GM18499 (cell line): Measurements from ENCODE around the gene TIAM2.

Experiments used
- ATAC-seq: cut with Tn5 transposase; IDR thresholded peaks from one replicate; pipeline ENCODE4 v1.9.1; 2021; ENCODE audit warnings: moderate number of reproducible peaks; ENCODE audit not compliant: insufficient read depth, unreplicated experiment

The TIAM2 gene

DNA sequence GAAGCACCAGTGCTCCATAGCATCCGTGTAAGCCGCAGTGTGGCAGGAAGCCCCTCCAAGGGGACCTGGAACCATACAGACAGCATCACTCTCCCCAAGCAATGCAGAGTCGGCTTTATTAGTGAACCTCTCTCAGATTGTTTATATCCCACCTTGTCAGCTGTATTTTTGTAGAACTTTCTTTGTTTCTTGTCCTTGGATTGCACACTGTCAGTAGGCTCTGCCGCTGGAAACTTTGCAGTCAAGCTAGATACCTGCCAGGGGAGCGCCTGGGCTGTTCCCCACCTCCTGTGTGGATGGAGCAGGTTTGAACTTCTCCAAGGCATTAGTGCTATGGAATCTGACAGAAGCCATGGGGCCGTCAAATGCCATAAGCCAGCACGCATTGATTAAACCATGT, 250.1 kb downstream of the TIAM2 start:
- ATAC-seq: no peak

DNA sequence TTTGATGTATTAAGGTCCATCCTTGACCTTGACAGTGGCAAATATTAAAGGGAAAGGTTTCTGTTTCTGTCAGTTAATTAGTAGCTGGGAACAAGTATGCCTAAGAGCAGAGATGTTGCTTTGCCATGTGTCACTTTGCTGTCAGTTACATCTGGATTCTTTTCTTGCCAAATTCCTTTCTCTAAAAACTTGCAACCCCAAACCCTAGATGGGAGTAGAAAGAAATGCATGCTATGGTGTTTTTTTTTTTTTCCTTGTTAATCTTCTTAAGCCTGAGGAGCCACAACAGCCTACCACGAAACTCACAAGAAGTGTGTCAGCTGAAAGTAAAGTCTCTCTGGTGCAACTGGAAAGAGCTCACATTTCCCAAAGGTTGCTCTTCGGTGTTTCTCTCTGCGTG, 250.7 kb downstream of the TIAM2 start:
- no peak for ATAC-seq

DNA sequence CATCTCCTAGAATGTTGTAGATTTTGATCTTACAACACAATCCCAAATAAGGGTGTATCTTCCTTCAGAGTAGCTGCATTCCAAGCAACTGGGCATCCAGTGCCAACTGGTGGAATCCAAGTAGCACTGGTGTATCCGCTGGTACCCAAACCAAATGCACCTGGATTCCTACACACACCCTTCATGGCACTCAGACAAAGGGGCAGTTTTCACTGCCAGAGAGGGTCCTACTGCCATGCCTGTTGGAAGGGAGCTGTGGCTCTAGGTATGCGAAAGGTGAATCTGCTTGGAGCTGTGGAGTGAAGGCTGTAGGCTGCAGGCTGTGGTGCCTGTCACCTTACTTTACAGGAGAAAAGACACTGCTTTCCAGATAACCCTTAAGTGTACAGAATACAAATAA, 251.7 kb downstream of the TIAM2 start:
- no peak for ATAC-seq

DNA sequence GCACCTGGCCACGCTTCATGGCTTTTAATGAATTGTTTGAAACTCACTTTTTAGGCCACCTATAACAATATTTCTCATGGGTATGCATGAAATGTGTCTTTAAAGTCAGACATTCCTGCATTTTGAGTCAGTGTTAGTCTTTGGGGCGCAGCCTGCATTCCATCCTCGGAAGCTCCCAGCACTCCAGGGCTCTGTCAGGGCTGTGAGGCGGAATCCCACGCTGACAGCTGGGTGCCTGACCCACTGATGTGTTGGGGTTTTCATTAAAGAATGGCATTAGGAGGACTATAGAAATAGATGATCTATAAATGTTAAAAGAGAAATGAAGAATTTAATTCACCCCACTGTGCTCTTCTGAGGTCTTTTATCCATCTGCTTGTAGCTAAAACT, 252.5 kb downstream of the TIAM2 start:
- ATAC-seq: no peak

DNA sequence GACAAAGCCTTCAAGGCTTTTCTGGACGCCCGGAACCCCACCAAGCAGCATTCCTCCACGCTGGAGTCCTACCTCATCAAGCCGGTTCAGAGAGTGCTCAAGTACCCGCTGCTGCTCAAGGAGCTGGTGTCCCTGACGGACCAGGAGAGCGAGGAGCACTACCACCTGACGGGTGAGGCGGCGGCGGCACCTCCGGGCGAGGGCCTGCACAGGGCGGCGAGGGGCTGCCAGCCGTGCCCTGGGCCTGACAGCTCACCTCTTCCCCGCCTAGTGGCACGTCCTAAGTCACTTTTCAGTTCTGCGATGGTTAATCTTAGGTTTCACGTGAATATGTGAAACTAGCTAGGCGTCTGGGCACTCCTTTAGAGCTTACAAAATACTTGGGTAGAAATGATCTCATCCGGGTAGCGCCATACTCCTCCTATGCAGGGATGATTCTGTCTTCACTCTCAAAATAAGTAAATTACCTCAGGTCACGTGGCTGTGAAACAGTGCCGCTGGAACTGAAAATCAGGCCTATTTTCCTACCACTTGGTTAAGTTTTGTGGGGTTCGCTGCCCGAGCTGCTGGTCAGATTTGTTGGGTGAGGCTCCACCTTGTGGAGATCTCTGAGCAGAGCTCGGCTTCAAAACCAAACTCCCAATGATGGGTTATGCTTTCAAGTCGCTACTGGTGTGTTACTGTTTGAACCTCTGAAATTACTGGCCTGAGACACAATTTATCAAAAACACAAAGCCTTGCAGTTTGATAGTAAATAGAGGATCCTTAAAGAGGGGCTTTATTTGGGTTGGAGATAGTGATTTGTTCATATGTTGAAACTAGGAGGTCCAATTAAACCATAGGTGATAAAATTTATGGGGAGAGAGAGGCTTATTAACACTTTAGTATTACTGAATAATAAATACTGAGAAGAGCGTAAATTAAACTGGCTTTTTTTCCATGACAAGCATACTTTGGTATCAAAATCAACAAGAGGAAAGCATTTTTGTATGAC, 253.2 kb downstream of the TIAM2 start:
- no peak for ATAC-seq

DNA sequence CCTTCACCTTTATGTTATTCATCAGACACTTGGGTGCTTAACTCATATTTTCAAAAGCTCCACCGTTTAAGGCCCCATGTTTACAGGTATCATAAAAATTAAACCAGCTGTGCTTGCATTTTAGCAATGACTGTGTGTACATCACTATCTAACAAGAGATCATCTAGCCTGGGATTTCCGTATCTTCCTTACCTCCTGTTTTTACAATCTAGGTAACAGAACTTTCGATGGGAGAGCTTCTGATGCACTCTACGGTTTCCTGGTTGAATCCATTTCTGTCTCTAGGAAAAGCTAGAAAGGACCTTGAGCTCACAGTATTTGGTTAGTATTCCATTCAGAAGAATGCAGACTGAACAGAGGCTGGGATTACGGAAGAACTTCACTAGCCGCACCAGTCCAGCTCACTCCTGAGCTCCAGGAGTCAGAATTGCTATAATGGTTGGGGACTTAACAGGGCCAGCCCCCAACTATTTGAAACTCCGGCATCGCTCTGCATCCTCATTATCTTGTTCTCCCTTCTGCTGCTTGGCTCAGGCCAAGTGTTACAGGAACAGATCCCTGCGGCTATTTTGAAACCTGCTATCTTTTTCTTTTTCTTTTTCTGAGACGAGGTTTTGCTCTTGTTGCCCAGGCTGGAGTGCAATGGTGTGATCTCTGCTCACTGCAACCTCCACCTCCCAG, 255.7 kb downstream of the TIAM2 start:
- no peak for ATAC-seq

DNA sequence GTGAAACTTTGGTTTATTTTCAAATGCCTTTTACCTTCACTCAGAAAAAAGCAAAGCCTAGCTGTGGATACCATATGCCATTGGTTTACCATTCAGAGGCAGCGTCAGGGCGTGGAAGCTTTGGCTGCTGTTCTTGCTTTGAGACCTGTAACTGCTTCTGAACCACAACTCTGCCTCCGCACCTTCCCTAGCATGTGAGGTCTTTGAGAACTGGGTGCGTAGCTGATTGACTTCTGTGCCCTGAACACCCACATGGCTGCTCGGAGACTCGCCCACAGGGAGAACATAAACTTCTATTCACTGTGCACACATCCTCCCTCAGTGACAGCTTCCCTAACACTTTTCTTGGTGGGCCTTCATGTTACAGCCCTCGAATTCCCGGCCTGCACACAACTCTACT, 257.5 kb downstream of the TIAM2 start:
- no peak for ATAC-seq

DNA sequence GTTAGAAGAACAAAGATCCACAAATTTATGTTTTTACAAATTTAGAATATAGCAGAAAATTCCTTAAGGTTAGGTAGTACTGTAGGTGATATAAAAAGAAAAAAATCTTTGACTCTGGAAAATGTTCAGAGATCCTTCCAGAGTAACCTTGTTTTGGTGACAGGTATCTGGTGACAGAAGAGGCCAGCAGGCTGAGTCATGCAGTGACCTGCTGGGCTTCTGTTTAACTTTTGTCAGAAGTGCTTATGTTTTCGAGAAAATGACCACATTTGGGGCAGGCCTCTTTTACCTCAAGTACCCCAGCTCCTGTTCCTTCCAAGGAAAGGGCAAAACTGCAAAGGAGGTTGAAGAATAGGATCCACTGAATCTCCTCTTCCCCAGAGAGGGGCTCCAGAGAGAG, 258.2 kb downstream of the TIAM2 start:
- no peak for ATAC-seq

DNA sequence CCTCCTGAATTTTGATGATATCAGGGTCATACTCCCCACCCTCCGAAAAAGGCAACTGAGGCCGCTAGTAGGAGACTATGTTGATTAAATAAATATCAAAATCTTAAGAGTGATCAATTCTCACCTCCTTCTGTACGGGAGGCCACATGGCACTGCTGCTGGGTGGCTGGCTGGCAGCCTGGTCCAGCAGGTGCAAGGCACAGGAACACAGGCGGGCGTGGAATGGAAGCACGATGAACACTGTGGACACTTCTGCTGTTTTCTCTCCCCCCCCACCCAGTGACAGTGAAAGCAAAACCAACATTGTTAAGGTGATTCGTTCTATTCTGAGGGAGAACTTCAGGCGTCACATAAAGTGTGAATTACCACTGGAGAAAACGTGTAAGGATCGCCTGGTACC, 259.0 kb downstream of the TIAM2 start:
- no peak for ATAC-seq

DNA sequence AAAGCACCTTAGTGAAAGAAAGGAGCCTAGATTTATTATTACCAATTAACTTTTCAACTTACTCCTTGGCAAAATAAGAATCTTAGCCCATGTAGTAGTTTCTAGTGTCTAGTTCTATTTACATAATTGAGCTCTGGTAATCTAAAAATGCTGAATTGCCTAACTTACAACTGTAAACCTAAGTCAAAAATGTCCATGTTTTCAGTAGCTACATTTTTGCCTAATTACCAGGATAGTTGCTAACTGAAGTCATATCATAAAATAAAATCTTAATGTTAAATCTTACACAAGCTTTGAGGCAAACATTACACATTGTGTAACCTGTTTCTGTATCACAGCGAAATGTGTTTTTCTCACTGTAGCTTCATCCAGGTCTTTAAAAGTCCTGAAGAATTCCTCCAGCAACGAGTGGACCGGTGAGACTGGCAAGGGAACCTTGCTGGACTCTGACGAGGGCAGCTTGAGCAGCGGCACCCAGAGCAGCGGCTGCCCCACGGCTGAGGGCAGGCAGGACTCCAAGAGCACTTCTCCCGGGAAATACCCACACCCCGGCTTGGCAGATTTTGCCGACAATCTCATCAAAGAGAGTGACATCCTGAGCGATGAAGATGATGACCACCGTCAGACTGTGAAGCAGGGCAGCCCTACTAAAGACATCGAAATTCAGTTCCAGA, 261.1 kb downstream of the TIAM2 start:
- ATAC-seq: no peak

DNA sequence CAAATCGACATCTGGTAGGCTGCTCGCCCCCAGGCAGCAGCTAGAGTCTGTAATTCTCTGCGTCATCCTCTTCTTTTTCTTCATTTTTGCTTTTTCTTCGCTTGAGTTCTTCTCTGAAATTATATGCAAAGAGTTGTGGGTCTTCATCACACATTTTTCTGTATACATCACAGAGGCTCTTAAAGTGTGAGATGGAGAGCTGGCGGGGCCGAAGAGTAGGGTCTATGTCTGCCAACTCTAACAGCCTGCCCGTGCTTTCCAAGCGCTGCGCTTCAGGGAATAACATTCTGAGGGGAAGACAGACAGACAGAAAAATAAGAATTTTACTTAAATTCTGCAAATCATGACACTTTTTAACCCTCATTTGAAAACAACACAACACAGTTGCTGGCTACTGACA, 262.7 kb downstream of the TIAM2 start:
- ATAC-seq: no peak

DNA sequence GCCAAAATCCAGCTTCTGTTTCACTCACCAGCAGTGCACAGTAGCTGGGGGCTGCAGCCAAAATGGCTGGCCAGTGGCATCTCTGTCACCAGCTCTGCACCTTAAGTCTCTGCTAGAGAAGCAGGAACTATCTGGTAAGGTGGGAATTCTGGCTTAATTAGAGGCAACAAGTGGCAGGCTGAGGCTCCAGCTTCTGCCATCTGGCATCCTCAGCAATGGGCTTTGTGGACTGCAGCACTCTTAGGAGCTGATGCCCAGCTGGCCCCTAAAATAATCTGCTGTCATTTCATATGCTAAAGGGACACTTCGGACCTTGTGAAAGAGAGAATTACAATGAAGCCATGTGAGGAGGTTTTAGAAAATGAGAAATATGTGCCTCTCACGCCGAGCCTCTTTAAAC, 264.1 kb downstream of the TIAM2 start:
- no peak for ATAC-seq

DNA sequence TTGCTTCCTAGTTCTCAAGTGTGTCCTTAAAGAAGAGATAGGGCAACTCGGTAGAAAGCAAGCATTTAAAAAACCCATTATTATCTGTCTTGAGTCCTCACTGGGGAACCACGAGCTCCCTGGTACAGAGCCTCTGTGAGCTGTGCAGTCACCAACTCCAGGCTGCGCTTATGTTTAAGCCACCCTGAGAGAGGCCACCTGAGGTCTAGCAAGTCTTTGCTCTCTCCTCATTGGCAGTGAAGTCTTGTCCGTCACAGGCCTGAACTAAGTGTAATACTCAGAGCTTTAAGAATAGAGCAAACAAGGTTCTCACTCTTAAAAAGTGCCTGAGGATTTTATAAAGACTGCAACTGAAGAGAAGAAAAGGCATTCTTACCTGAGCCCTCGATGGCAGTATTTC, 264.8 kb downstream of the TIAM2 start:
- ATAC-seq: no peak

DNA sequence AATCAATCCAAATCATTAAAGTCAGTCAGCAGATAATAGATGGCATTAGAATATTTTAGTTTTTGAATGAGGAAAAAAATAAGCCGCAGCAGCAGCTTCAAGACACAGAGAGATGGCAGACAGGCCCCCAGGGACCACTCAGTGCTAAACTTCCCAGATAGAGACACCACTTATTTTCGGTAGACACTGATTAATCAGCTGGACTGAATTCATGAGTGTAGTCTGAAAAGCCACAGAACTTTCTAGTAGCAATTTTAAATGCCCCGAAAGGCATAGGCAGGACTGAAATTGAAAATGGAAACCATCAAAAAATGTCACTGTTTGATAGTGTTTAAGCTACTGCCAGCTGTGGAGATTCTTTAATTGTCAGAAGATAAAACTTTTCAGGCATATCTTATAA, 265.6 kb downstream of the TIAM2 start:
- ATAC-seq: no peak

DNA sequence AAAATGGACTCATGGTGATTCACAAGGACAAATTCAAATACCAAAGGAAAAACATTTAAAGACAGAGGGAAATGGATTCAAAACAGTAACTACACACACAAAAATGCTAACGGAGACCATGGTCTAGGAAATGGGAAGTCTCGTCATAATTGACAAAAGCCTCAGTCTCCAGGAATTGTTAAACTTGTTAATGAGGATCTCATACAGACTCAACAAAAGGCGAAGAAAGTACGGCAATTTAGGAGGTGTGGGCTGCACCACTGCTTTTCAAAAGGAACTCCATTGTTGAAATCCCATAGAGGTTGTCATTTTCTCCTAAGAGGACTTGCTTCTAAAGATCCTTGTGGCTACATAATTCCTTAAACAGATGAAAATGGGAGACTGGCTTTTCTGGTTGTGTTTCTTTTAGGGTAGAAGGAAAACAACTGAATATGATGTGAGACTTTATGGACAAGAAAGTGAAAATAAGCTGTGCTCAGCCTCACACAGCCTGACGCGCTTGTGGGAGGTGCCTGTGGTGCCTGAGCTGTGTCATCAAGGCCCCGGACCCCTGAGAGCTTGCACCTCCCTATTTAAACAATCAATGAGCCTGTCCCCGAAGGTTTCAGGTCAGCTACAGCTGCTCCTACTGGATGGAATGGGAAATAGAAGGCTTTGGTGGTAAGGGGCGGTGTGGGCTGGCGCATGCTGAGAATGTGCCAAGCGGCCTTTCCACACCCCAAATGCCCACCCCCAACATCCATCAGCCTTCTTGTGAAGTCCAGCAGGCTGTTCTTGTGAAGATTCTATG, 266.2 kb downstream of the TIAM2 start:
- no peak for ATAC-seq

DNA sequence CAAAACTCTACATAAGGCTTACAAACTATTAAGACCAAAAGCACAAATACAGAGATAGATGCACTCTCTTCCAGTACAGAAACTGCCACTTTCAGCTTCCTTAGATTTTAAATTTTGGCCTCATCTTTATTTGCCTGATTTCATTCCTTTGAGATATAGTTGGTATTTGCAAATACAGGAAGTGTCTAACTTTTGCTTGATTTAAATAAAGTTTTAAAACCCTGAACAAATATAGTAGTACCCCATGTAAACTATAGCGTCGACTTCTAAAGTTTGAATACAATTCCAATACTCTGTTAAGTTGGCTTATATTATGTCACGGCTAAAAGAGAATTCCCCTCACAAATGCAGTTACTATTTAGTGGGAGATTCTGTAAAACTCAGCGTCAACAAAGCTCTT, 267.5 kb downstream of the TIAM2 start:
- ATAC-seq: no peak

DNA sequence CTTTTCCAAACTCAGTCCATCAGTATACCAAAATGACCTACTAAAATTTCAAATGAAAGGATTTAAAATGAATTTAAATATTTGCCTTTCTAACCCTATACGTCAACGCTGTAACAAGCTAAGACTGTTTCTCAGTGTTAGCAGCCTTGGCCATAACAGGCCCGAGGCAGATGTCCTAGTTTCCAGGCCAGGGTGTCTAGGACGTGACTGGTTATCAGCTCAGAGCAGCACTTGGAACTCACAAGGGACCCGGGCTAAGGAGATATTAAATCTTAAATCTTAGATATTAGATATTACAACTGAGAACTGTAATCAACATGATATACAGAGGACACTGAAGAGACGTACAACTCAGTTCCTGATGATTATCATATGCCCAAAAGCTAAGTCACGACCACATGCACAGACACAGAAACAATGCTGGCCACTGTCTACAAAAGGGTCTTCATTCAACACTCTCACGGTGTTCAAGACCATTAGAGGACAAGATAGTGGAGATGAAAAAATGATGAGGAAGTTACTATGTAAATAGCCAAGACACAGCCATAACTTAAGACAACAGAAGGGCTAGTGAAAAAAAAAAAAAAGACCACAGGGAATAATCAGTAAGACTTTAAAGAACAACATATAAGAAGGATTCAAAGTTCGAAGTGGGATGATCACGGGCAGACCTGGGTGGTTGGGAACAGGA, 268.4 kb downstream of the TIAM2 start, which contains the start of gene CLDN20:
Gene CLDN20 (plus strand): TSS at position 641 of the 691 bp plus-strand sequence. CDS start 11,707 bp downstream, outside the sequence.
- no peak for ATAC-seq

DNA sequence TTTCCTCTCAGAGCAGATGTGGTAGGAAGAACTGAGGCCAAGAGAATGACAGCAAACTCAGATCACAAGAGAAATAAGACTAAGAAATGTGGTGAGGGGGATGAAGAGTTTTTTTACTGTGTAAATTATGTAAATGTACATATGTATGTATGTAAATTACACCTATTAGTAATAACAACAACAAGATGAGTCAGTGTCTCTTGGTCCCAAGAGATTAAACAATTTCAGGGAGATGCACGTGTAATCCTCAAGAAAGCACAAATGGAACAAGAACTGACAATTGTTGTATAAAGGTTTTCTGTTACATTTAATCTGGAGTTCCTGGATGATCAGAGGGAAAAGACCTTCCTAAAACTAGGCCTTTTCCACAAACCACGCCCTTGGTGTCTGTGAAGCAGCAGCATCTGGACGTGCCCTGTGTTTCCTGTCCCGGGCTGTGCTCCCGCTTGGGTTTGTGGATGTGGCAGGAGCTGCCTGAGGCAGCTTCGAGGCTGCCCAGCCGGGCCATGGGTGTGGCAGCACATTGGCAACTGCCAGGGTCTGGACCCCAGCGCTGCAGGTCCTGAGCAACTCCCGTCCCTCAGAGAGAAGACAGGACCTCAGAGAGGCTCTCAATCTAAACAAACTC, 269.7 kb downstream of the TIAM2 start:
- ATAC-seq: no peak

DNA sequence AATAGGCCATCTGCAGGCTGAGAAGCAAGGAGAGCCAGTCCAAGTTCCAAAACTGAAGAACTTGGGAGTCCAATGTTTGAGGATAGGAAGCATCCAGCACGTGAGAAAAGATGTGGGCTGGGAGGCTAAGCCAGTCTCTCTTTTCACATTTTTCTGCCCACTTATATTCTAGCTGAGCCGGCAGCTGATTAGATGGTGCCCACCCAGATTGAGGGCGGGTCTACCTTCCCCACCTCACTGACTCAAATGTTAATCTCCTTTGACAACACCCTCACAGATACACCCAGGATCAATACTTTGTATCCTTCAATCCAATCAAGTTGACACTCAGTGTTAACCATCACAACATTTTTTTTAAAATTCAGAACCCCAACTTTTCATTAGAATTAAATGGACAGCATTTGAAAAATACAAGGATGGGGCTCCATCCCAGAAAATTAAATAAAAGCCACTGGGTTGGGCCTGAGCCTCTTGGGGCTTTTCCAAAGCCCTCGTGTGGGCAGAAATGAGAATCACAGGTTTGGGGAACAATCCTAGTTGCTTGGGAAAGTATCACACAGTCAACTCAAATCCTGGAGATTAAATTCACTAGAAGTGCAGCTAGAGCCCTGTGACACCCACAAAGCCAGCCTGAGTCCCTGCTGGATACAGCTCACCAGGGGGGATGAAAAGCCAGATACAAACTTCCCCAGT, 270.9 kb downstream of the TIAM2 start:
- ATAC-seq: no peak
